DMS79 (cell line): ENCODE measurements around the gene UACA.

Source experiments
- DNase-seq: peaks from one replicate; lab custom pipeline; 2025; lab: John Stamatoyannopoulos, UW

Gene UACA

GRCh38 chr15:70708839-70709238, 54.5 kb downstream of the UACA start:
- DNase-seq: no peak

DNA sequence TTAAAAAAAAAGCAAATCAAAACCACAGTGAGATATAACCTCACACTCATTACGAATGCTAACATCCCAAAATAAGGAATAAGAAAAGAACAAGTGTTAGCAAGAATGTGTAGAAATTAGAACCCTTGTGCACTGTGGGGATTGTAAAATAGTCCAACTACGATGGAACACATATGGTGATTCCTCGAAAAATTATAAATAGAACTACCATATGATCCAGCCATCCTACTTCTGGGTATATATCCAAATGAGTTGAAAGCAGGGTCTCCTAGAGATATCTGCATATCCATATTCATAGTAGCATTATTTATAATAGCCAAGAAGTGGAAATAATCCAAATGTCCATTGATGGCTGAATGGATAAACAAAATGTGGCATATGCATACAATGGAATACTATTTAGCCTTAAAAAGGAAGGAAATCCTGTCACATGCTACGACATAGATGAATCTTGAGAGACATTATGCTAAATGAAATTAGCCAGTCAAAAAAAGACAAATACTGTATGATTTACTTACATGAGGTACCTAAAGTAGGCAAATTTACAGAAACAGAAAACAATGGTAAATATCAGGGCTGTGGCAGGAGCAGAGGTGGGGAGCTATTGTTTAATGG, 55.6 kb downstream of the UACA start:
- DNase-seq: no peak

DNA sequence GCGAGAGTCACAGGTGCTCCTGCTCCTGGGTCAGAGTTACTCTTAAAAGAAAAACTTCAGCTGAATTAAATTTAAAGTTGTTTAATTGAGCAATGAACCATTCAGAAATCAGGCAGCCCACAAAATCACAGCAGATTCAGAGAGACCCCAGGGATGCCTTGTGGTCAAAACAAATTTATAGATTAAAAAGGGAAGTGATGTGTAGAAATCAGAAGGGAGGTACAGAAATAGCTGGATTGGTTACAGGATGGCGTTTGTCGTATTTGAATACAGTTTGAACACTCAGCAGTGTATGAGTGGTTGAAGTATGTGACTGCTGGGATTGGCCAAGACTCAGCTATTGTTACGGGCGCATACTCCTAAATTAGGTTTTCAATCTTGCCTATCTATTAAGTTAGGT, 58.6 kb downstream of the UACA start:
- DNase-seq: no peak

DNA sequence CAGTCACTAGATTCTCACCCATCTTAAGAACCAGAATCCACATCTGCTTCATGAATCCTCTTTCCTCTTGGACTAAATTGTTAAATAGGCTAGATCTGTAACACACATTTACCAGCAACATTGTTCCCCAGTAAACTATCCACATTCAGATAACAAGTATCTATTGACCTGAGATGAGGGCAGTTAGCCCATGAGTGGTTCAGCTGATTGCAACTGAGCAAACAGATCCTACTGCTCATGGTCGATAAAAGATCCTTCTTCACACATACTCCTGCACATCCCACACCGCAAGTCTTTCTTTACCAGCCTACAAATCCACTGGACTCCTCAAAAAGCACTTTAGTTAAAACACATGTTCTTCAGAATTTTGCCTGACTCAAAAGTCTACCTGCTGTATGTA, 59.2 kb downstream of the UACA start:
- DNase-seq: no peak

DNA sequence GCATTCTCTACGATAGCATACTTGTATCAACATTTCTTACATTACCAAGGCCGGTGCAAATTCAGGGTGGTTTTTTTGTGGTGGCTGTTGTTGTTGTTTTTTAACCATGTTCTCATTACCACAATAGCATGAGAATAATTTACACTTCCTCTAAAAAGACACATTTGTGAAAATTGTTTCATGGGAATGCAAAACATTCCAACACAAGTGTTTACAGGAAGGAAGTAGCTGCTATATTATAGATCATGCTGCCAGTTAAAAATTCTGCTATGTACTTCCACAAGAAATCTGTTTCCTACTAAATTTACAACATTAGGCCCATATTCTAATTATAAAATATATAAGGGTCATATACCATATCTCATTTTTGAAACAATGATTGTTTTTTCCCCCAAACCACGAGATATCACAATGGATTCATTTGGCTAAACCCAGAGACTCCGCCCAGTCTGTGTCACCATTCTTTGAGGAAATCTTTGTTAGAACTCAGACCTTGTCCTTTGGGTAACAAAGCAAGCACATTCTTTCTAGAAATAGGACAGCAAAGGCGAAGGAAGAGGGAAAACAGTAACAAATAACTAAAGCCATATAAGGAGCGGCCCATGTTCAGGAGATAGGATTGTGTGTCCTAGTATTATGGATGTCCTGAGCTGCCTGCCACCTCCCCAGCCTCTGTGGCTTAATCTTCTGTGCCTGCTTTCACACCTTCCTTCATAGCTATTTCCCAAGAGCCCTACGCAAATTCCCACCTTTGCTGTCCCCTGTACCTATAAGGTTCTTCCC, 60.1 kb downstream of the UACA start:
- no peak for DNase-seq

DNA sequence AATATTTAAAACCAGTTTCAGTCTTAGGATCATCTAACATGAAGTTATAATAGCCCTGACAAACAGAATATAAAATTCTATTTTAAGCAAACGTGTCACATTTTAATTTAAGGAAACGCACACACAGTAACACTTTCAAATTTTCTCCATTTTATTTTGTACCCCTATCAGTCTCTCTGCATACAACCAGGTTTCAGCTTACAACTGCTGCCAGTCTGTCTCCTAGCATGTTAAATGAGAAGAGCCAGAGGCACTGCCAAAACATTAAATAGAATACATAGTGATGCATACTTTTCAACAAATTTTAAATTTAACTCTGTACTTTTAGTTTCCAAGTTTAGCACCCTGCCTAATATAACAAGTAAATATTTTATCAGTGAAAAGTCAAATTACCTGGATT, 60.8 kb downstream of the UACA start:
- no peak for DNase-seq

DNA sequence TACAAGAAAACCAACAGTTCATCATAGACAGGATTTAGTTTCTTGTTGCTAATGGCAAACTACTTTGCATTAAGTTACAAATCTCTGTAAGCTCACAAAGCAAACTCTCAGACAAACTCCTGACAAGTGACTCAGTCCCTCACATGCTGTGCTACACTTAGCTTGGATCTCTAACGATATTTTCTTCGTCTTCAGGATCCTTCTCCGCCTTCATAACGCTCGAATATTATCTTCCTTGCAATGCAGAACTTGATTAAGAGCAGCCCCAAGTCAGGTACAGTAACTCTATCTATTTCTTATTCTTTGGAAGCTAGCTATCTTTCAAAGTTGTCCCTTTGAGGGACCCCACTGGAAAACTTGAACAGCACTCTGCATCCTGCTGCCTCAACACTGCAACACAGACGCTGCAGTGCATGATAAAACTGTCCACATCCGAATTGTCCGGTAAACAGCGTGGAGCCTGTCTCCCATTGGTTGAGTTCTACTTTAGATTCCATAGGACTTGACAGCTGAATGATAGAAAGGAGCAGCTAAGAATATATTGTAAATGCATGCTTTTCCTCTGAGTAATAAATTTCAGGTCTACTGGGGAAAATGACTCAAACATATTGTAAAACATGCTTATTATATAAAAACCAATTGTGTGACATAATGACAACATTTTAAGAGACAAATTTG, 61.3 kb downstream of the UACA start:
- no peak for DNase-seq

DNA sequence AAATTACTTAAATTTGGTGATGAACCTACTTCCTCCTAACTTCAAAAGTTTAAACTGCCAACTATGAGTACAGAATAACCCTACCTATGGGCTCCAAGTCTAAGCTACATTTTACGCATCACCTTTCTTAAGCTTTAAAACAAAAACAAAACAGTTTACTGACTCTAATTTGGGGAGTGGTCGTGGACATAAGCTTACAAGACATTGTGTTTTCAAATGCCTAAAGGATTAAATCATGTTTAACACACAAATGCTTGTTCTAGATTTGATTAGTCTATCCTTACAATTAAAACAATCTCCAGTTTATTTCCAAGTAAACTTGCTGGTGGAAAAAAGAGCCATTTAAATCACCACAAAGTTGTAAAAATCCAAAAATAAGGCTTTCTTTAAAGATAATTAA, 62.2 kb downstream of the UACA start:
- DNase-seq: no peak

- DNase-seq: no peak
Observed at GRCh38 chr15:70699890-70700289, 63.5 kb downstream of the UACA start.

DNA sequence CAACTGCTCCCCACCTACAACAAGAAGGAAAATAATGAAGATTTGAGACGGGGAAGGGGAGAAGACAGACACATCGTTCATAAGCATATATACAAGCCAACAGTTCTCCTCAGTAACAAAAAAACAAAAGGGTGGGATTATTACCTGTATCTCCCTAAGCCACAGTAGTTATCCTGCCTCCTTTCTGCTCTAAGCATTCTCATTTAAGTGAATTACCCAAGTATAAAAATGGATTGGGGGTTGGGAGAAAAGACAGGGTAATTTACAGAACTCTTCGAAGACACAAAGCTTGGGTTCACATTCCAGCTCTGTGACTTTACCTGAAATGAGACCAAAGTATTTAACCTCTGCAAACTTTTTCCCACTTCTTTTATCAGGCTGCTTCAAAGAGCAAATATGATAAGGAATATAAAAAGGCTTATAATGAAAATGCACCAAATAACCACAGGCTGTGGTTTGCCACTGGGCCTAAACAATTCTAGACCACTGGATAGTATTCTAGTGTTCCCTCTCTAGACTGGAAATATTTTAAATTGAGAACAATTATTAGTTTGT, 64.4 kb downstream of the UACA start:
- no peak for DNase-seq

- DNase-seq: no peak
Observed at GRCh38 chr15:70698426-70698825, 64.9 kb downstream of the UACA start.

DNA sequence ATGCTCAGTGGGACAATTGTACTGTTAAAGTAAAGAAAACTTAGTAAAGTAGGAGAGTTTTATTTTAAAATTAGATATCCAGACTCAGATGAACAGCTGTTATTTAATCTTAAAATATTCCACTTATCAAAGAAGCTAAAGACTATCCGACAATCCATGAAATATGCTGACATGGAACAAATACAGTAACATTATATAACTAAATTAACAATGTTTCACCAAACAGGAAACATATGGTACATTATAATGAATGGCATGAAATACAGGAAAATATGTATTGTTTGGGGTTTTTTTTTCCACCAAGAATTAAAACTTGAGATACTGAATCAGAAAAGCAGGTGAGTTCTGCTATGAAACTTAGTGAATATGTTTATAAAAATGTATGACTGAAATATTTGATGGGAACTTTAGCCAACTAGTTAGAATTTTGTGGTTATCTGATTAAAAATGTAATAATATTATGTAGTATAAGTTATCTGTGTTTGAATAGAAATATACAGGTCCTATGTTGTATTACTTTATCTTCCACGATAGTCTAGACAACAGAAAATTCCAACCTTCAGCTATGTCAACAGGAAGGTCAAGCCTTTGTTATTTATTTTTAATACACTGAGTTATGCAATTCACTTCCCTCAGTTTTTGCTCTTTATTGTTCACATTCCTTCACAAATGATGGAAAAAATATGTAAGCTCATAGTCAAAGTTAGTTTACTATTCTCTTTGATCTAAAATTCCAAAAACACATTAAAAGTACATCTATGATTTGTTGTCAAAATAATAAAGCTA, 72.7 kb downstream of the UACA start:
- no peak for DNase-seq

DNA sequence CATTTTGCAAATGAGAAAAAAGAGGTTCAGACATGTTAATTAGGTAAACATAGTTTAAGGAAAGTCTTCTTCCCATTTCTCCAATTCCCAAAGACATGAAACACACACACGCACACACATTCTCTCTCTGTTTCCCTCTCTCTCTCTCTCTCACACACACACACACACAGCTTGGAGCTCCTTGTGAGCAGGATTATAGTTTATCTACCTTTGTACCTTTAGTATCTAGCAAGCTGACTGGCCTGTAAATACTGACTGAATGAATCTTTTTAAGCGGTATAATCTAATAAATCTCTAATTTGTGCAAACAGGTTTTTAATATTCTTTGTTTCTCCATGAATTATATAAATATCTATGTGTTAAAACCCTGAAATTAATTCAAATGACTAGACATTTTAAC, 73.3 kb downstream of the UACA start:
- DNase-seq: no peak

- no peak for DNase-seq
Observed at GRCh38 chr15:70687482-70687881, 75.9 kb downstream of the UACA start.

DNA sequence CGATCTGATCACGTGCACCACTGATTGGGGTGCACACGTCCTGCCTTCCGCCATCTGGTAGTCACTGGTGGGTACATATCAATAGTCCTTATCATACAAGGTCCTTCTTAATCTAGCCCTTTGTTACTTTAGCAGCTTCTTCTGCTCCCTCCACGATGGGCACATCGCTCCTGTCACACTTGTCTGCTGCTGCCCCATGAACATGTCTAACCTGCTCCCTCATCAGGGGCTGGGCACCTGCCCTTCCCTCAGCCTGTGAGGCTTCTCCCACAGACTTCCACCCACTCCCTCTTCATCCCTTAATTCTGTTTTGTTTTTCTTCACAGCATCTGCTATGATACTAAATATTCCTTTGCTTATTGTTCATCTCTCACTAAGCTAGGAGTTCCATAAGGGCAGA, 82.5 kb downstream of the UACA start:
- no peak for DNase-seq

DNA sequence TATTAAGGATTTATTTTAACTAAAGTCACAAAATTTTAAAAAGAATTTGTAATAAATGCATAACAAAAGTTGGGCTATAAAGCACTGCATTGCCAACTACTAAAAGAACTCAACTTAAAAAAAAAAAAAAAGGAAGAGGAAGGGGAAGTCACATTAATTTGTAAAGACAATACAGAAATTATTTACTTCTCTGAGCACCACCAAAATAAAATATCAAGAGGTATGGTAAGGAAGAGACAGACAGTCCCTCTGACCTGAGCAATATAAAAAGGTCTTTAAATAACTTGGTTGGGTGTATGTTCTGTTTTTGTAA, 83.5 kb downstream of the UACA start:
- DNase-seq: no peak

DNA sequence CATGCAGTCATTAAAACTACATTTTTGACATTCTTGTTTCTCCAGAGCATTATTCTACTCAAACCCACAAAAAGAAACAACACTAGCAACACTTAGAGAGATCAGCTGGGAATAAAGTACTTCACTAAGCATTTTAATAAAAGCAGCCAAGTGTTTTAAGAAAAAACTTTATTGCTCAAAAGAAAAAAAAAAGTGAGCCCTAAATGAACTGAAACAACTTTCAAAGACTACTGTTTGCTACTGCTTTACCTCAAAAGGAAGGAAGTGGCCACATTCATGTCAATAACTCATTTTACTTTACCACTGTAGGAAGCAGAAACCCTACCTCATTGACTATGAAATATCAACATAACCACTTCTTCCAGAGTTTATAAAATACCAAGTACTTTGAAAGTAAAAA, 91.3 kb downstream of the UACA start:
- DNase-seq: no peak

GRCh38 chr15:70670680-70671079, 92.7 kb downstream of the UACA start:
- DNase-seq: no peak

DNA sequence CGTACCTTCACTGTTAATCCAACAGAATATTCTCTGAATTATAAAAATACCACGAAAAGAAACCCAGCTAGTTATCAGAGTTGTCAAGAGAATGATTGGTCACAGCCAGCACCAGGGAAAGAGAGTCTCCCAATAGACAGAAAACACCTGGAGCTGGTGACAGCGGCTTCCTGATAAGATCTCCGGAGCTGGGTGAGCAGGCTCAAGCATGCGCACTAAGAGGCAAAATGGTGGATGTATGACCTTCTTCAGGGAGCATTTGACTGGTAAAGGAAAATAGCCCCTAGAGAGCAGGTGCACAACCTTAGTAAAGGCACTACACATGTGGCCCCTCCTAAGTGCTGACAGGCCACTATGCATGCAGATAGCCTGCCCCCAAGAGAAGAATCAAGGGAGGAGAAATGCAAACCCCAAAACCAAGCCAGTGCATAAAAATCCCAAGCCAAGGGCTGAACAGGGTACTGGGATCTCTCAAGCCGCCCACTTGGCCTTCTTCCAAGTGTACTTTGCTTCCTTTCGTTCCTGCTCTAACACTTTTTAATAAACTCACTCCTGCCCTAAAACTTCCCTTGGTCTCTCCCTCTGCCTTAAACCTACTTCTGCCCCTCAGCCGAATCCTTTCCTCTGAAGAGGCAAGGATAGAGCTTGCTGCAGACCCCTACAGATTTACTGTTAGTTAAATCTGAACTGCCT, 93.2 kb downstream of the UACA start:
- DNase-seq: no peak

DNA sequence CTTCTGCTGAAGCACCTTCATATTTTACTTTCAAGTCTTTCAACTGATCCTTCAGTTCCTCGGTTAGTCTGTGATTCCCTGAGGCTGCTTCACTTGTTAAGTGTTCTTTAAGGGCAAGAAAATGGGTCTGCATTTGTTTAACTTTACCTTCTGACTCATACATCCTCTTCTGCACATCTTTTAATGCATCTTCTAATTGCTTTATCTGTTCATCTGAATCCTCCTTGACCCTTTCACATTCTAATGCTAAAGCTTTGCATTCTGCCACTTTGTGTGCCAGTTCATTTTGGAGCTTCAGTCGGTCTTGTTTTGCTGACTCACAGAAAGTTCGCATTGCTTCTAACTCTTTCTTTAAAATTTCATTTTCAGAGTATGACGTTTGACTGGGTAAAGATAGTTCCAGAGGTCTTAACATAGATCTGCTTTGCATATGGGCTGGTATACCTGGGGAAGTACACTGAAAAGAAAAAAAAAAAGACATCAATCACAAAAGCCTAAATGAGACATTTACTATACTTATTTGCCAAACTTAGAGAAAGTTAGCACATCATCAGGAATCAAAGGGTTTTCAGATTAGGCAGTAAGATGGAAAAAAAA, 94.3 kb downstream of the UACA start:
- DNase-seq: no peak

- no peak for DNase-seq
Observed at GRCh38 chr15:70665599-70665998, 97.8 kb downstream of the UACA start.
